T-helper 17 cell (primary cell): ENCODE data around the gene EHBP1L1. TPM values are rescaled to one million over a fixed set of nuclear protein-coding genes. Genes with fewer than 3 reads are reported as not detected.

Source experiments
- ATAC-seq: fragments of 150-1000 bp; cut with Tn5 transposase; 2 replicates; pipeline ENCODE4 v1.10.0; 2021; ENCODE audit warnings: mild to moderate bottlenecking, moderate library complexity
- DNase-seq, 3 donors: peaks; one replicate each; pipeline versions ENCODE4 v3.0.0 to v3.0.0-alpha.2; 2020 to 2021
- H3K9me3 ChIP-seq: one replicate; pipeline ENCODE4 v1.7.0; 2013; ENCODE audit warnings: low read length, mild to moderate bottlenecking; ENCODE audit not compliant: control insufficient read depth, poor library complexity, severe bottlenecking
- H3K27ac Mint-ChIP-seq: one replicate; pipeline ENCODE4 v1.8.0; 2022; ENCODE audit warnings: mild to moderate bottlenecking, moderate library complexity, mixed read lengths
- H3K27me3 Mint-ChIP-seq: one replicate; pipeline ENCODE4 v1.8.0; 2022; ENCODE audit warnings: mixed read lengths
- H3K36me3 Mint-ChIP-seq: one replicate; pipeline ENCODE4 v1.8.0; 2022; ENCODE audit warnings: low read depth, mixed read lengths
- H3K4me1 Mint-ChIP-seq: one replicate; pipeline ENCODE4 v1.8.0; 2022; ENCODE audit warnings: mild to moderate bottlenecking, mixed read lengths
- H3K4me3 Mint-ChIP-seq: one replicate; pipeline ENCODE4 v1.8.0; 2022; ENCODE audit warnings: mild to moderate bottlenecking, moderate library complexity, mixed read lengths
- total RNA-seq, 4 donors: library from RNA in 2 of 4; stranded (reverse) in 2 of 4; gene quantifications; one replicate each; pipeline ENCODE4 v1.2.3 and lab custom pipeline; 2022 to 2026

Gene EHBP1L1
- total RNA-seq, 2 donors from 2014 or later, result 123 to 152 TPM

DNA sequence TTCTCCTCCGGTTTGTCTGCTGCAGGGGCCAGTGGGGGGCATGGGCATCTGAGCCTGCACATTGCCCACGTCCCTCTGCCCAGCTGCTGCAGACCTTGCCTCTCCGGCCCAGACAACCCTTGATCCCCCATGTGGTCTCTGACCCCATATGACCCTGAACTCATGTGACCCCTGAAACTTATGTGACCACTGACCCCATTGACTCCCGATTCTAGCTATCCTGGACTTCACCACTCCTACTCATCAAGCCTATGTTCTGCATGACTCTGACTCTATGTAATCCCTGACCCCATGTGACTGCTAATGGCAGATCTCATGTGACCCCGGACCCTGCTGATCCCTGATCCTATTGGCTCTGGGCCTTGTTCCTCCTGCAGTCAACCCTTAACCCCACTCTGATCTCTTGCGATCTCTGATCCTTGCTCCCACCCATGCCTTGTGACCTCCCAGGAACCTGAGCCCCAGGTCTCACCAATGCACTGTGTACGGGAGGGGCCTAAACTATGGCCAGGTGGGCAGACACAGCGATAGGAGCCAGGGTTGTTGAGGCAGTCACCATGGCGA, 23.4 kb upstream of the EHBP1L1 start:
- H3K9me3 ChIP-seq, result no peaks in the 10 kb centered on the region
- ATAC-seq (no peak), DNase-seq (no peak)
- Mint-ChIP-seq H3K36me3 (peaks cover 5% of the 10 kb centered on the region), H3K27me3 (no peaks in the 10 kb centered on the region), H3K4me1 (peaks cover 59% of the 10 kb centered on the region), H3K27ac (peak overlapping the region; percentile 90), H3K4me3 (peak overlapping the region; percentile 76)

DNA sequence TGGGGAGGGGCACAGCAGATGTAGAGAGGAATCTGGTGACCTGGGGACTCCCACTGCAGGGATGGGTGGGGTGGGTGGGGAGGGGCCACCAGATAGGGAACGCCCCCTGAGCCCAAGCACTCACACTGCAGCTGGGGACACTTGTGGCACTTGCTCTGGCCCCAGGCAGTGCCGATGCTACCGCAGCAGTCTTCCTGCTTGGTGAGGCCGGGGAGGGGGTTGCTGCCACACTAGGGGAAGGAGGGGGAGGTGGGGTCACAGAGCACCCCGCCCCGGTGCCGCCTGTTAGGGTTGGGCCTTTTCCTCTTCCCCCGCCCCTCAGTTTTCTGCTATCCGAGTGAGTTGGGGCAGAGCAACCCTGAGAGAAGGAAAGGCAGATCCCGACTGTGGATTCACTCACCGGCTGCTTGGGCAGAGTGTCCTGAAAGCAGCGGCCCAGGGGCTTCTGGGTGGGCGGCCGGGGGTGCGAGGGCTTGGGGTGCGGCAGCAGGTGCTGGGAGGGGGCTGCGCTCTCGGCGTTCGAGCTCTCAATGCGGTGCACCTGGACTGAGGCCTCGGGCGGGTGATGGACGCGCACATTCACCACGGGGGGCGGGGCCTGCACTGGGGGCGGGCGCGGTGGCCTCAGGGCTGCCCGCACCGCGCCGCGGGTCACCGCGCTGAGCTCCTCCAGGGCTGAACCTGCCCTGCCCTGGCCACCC, 22.4 kb upstream of the EHBP1L1 start:
- ATAC-seq, result peak; percentile 85
- H3K36me3 Mint-ChIP-seq, result peaks cover 5% of the 10 kb centered on the region
- no peaks in the 10 kb centered on the region for H3K9me3 ChIP-seq
- no peaks in the 10 kb centered on the region for H3K27me3 Mint-ChIP-seq
- no peak overlapping the region for H3K27ac Mint-ChIP-seq
- peak overlapping the region; percentile 76 for H3K4me3 Mint-ChIP-seq
- H3K4me1 Mint-ChIP-seq, result peaks cover 56% of the 10 kb centered on the region
- DNase-seq, result peak; percentile 66 to 80 (median 69)

DNA sequence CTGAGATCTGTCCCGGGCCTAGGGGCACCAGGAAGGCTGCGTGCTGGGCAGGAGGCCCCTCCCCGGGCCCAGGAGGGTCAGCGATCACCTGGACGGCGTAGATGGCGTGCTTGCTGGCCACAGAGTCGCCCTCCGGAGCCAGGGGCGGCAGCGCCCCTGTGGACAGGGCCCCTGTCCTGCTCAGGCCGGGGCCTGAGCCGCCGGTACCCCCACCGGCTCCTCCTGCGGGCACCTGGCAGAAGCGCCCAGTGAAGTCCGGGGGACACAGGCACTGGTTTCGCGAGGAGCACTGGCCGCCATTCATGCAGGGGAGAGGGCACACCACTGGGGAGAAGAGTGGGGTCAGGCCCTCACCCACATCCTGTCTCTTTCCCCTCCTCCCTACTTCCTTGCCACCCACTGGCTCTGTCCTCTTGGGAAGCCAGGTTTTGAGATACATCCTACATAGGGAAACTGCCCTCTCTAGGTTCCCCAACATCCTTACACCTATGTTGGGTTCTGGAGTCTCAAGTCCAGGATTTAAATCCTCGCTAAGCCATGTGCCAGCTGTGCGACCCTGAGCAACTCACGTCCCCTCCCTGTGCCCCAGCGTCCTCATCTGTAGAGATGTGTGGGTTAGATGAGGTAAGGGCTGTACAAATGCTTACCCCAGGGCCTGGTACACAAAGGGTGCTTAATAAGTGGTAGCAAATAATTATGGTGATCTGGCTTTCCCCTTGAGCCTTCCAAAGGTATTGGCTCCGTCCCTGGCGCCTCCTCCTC, 21.6 kb upstream of the EHBP1L1 start:
- peaks cover 3% of the 10 kb centered on the region for H3K36me3 Mint-ChIP-seq
- no peaks in the 10 kb centered on the region for H3K9me3 ChIP-seq
- no peak for DNase-seq
- no peaks in the 10 kb centered on the region for H3K27me3 Mint-ChIP-seq
- peak overlapping the region; percentile 91 for H3K4me3 Mint-ChIP-seq
- H3K27ac Mint-ChIP-seq, result peak overlapping the region; percentile 96
- ATAC-seq, result no peak
- H3K4me1 Mint-ChIP-seq, result peaks cover 56% of the 10 kb centered on the region

DNA sequence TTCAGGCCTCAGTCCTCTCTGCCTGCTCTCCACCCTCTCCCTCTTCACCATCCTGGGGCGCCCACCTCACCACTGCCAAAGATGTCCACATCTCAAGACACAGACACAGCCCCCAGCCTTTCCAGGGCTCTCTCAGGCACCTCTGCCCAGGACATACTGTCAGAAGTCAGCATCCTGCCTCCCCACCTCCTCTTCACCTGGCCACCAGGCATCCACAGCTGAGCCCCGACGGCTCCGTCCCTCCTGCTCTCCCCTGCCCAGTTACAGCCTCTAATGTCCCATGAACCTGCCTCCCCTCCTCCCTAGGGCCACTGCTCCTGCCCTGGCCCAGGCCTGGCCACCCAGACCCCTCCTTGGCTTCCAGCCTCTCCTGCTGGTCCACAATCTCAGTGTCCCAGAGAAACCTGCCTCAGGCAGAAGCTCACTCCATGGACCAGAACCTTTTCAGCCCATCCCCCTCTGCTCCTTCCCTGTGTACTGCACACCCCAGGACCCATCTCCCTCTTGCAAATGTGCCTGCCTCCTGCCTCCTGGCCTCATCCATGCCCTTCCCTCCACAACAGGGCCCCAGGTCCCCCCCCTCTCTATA, 20.9 kb upstream of the EHBP1L1 start:
- DNase-seq (no peak), ATAC-seq (no peak)
- Mint-ChIP-seq H3K27ac (peak overlapping the region; percentile 96), H3K36me3 (no peaks in the 10 kb centered on the region), H3K4me1 (peaks cover 56% of the 10 kb centered on the region), H3K27me3 (no peaks in the 10 kb centered on the region), H3K4me3 (peak overlapping the region; percentile 91)
- H3K9me3 ChIP-seq, result no peaks in the 10 kb centered on the region

DNA sequence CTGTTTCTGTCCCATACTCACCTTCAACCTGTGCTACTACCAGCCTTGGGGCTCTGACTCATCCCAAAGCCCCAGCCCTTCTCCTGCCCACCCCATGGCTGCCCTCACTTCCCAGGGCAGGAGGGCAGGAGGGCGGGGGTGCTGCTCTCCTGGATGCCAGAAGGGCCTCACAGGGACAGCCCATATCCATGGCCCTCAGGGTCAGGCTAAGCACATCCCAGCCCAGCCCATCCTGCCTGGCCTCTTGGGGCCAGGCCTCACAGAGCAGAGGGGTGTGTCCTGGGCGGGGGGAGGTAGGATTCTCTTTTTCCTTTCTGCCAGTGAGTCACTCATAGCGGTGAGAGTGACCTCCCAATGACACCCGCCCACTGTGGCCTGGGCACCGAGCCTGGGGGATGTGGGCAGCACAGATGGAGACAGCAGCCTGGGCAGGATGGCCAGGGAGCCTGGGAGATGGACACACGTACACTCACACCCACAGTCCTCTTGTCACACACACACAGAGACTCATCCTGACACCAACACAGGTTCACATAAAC, 20.1 kb upstream of the EHBP1L1 start:
- H3K4me1 Mint-ChIP-seq, result peaks cover 63% of the 10 kb centered on the region
- peak overlapping the region; percentile 96 for H3K27ac Mint-ChIP-seq
- H3K9me3 ChIP-seq, result no peaks in the 10 kb centered on the region
- DNase-seq (no peak), ATAC-seq (no peak)
- peak overlapping the region; percentile 91 for H3K4me3 Mint-ChIP-seq
- H3K36me3 Mint-ChIP-seq, result no peaks in the 10 kb centered on the region
- no peaks in the 10 kb centered on the region for H3K27me3 Mint-ChIP-seq

DNA sequence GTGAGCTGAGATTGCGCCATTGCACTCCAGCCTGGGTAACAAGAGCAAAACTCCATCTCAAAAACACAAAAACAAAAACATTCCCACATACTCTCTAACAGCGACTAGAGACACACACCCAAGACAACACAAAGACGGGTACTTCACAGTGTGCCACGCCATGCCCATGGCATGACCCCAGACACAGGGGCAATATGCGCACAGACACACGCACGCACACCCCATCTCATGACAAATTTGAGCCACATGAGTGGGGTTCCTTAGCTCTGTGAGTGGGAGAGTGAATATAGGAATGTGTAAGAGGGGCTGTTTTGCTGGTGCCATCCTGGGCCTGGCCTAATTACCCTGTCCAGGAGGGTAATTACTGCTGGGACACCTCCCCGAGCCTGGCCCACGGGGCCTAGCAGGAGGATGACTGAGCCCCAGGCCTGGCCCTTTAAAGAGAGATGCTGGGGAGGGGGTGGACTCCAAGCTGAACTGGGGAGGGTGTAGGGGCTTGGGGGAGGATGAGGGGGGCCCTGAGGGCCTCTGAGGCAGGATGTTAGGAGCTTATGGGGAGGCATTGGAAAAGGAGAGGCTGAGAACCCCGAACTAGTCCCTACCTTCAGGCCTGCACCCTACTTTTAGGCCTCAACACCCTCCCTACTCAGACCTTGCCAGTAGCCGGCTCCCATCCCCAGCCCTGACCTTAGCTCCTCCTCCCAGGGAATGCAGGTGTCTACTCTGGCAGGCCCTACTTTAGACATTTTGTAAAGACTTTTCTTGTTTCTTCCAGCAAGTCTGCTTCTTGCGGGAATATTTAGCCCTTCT, 19.2 kb upstream of the EHBP1L1 start:
- H3K36me3 Mint-ChIP-seq, result no peaks in the 10 kb centered on the region
- no peak for ATAC-seq
- no peak for DNase-seq

DNA sequence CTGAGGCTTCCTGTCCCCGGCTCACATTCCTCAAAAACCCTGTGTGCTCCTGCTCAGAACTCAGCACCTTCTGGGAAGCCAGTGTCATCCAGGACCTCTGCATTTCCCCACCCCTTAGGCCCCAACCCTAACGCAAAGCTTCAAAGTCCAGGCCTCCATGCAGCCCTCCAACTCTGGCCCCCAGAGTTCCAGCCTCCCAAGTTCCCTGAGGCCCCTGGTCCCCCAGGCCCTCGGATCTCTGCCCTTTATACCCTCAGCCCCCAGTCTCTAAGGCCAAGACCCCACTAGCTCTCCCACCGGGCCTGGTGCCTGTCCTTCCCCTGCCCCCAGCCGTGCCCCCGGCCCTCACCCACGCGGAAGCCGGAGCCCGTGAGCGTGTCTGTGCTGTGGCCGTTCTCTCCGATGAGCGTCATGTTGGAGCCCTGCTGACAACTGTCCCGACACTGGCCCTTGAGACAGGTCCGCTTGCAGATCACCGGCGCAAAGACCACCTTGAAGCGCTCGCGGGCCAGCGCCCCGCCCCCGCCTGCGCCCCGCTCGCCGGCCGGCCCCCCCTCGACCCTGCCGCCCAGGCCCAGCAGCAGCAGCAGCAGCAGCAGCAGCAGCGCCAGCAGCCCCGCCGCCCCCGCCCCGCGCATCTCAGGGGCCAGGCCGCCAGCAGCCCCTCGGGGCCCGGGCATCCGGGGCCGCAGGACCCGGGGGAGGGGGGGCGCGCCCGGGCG, 18.4 kb upstream of the EHBP1L1 start:
- DNase-seq (no peak), ATAC-seq (no peak)
- no peaks in the 10 kb centered on the region for H3K9me3 ChIP-seq
- peaks cover 53% of the 10 kb centered on the region for H3K4me1 Mint-ChIP-seq
- no peaks in the 10 kb centered on the region for H3K27me3 Mint-ChIP-seq
- peak overlapping the region; percentile 96 for H3K27ac Mint-ChIP-seq
- no peaks in the 10 kb centered on the region for H3K36me3 Mint-ChIP-seq
- H3K4me3 Mint-ChIP-seq, result peak overlapping the region; percentile 91

More for the DNA sequence above, 19.2 kb upstream of the EHBP1L1 start:
- Mint-ChIP-seq H3K27ac (peak overlapping the region; percentile 96), H3K4me3 (peak overlapping the region; percentile 91), H3K27me3 (no peaks in the 10 kb centered on the region), H3K4me1 (peaks cover 58% of the 10 kb centered on the region)
- no peaks in the 10 kb centered on the region for H3K9me3 ChIP-seq

DNA sequence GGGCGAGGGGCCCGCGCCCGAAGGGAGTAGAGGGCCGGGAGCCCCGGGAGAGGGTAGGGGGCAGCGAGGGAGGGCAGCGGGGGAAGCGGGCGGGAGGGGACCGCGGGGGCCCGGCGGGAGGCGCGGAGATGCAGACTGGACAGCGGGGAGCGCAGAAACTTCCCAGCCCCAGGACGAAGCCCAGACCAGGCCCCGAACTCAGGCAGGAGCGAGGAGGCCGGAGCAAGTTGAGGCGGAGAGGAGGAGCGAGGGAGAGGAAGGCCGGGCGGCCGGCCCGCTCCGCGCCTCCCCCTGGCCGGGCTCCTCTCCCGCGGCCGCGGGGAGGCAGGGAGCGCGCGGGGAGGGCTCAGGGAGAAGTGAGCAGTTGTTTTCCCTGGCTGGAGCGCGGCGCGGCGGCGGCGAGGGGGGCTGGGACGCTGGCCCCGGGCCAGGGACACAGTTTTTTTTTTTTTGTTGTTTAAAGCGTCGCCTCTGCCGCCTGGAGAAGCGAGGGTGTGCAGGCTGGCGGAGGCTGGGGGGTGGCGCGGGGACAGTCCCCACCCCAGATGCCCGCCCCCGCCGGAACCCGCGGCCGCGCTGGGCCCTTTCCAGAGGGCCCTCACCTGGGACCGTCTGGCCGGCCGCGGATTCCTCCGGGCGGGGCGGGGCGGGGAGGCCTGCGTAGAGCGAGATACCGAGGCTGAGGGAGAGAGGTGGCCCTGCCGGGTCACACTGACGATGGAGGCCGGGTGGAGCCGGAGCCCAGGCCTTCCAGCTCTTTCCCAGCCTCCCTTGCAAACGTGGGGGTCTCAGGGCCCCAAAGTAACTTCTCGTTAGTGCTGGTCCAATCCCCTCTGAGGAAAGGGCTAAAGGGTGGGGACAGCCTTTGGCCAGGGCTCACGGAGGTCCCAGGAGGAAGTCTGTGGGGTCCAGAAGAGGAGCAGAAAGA, 17.6 kb upstream of the EHBP1L1 start, which contains the start of gene LTBP3:
Gene LTBP3, minus strand, starts transcription at position 358 of the 928 bp plus-strand sequence. CDS start 400 bp downstream, outside the sequence.
- Mint-ChIP-seq H3K4me3 (peak within 1 kb of the TSS; percentile 91), H3K36me3 (no peaks in the 10 kb centered on the region), H3K27me3 (no peaks in the 10 kb centered on the region), H3K27ac (peak within 1 kb of the TSS; percentile 96), H3K4me1 (peaks cover 49% of the 10 kb centered on the region)
- H3K9me3 ChIP-seq, result no peaks in the 10 kb centered on the region
- ATAC-seq (peak; percentile 56), DNase-seq (peak in 2 of 3 donors; percentile 39 to 46)

DNA sequence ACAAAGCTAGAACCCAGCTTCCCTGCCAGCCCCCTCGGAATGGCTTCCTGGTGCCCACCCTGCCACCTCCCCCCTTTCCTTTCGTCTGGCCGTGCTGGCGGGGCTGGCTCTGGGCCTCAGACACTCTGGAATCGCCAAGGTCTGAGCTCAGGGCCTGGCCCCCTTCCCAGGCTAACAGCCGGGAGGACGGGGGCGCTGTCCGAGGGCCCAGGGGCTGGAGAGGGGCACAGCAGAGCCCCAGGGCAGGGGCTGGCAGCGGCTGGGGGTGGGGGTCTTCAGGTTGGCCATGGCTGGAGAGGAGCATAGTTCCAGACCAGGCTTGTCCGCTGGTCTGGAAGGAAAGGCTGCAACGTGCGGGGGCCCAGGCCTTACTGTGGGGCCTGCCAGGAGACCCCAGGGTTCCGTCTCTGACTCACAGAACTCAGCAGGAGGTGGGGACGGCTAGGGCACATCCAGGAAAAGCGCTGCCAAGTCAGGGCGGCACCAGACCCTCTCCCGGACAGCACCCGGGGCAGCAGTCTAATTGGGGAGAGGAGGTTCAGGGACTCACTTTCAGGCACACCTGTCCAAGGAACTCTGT, 16.8 kb upstream of the EHBP1L1 start:
- no peaks in the 10 kb centered on the region for H3K27me3 Mint-ChIP-seq
- DNase-seq (no peak), ATAC-seq (no peak)
- H3K36me3 Mint-ChIP-seq, result no peaks in the 10 kb centered on the region
- peak overlapping the region; percentile 77 for H3K4me3 Mint-ChIP-seq
- H3K4me1 Mint-ChIP-seq, result peaks cover 50% of the 10 kb centered on the region
- peak overlapping the region; percentile 96 for H3K27ac Mint-ChIP-seq
- no peaks in the 10 kb centered on the region for H3K9me3 ChIP-seq

DNA sequence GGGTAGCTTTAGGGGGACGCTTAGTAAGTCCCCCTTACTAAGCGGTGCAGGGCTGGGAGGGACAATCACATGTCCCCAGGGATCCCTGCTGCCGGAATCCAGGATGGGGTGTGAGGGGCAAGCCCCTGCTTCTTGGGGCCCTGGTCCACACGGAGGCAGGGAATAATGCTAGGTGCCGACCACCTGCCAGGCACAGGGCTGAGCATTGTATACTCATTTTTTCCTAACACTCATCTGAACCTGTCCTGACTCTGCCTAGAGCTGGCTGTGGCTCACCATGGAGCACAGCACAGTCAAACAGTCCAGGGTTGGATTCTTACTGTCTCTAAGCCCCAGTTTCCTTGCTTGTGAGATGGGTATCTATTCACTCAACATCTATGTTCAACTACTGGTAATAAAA, 16.3 kb upstream of the EHBP1L1 start:
- peaks cover 46% of the 10 kb centered on the region for H3K4me1 Mint-ChIP-seq
- no peak for DNase-seq
- peak overlapping the region; percentile 77 for H3K4me3 Mint-ChIP-seq
- ATAC-seq, result no peak
- H3K27me3 Mint-ChIP-seq, result no peaks in the 10 kb centered on the region
- H3K9me3 ChIP-seq, result no peaks in the 10 kb centered on the region
- H3K27ac Mint-ChIP-seq, result peak overlapping the region; percentile 96
- H3K36me3 Mint-ChIP-seq, result no peaks in the 10 kb centered on the region
